Progenitor cell of endocrine pancreas (in vitro differentiated cells): ENCODE measurements around the gene CCDC106. TPM values are rescaled to one million over a fixed set of nuclear protein-coding genes. Genes with fewer than 3 reads are reported as not detected.

Experiments
- DNase-seq: peaks from one replicate; pipeline ENCODE4 v3.0.0; 2021; ENCODE audit warnings: low spot score; ENCODE audit not compliant: unreplicated experiment
- H3K27ac Mint-ChIP-seq: 2 replicates; pipeline ENCODE4 v1.8.0; 2021; ENCODE audit warnings: mild to moderate bottlenecking, moderate library complexity, mixed read lengths
- H3K27me3 Mint-ChIP-seq: 2 replicates; pipeline ENCODE4 v1.8.0; 2021; ENCODE audit warnings: mixed read lengths
- H3K36me3 Mint-ChIP-seq: 2 replicates; pipeline ENCODE4 v1.8.0; 2022; ENCODE audit warnings: mixed read lengths; ENCODE audit not compliant: insufficient read depth
- H3K4me1 Mint-ChIP-seq: 2 replicates; pipeline ENCODE4 v1.8.0; 2021; ENCODE audit warnings: low read depth, mixed read lengths
- H3K4me3 Mint-ChIP-seq: 2 replicates; pipeline ENCODE4 v1.8.0; 2021; ENCODE audit warnings: low read depth, mild to moderate bottlenecking, moderate library complexity, mixed read lengths
- H3K9me3 Mint-ChIP-seq: 2 replicates; pipeline ENCODE4 v1.8.0; 2021; ENCODE audit warnings: low read depth, mixed read lengths
- CTCF ChIP-seq: fragments of 200-600 bp; sonication (generic); IDR thresholded peaks from one replicate; pipeline ENCODE4 v1.5.0; 2021; ENCODE audit warnings: antibody characterized with exemption, mild to moderate bottlenecking; ENCODE audit not compliant: unreplicated experiment
- total RNA-seq: library from RNA; stranded (reverse); gene quantifications from 2 replicates; pipeline ENCODE4 v1.2.1, GENCODE V29; 2021

Gene CCDC106
- total RNA-seq, 1 donor from 2014 or later, result 23.9 TPM

DNA sequence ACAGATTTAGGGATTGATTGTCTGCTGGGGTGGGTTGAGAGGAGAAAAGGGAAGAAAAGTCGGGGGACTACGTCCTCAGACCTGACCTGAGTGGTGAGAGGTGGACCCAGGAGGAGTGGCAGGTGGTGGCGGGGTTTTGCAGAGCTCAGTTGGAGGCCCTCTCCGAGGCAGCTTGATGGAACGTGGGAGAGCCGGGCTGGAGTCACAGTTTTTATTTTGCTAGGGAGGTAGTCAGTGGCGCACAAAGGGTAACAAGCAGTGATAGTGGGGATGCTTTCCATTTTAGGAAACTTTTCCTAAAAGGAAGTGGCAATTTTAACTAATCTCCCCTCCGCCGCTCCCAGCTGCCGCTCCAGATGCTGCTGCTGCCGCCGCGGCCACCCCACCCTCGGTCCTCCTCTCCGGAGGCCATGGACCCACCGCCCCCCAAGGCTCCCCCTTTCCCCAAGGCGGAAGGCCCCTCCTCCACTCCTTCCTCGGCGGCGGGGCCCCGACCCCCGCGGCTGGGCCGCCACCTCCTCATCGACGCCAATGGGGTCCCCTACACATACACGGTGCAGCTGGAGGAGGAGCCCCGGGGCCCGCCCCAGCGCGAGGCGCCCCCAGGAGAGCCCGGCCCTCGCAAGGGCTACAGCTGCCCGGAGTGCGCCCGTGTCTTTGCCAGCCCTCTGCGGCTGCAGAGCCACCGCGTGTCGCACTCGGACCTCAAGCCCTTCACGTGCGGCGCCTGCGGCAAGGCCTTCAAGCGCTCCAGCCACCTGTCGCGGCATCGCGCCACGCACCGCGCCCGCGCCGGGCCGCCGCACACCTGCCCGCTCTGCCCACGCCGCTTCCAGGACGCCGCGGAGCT, 5.6 kb upstream of the CCDC106 start:
- Mint-ChIP-seq H3K27me3 (no peaks in the 10 kb centered on the region), H3K4me1 (peaks cover 29% of the 10 kb centered on the region), H3K27ac (peak overlapping the region; percentile 93), H3K4me3 (peak overlapping the region; percentile 88), H3K9me3 (no peaks in the 10 kb centered on the region), H3K36me3 (peaks cover 6% of the 10 kb centered on the region)
- TF ChIP-seq CTCF, result no peak
- no peak for DNase-seq

- DNase-seq, result peak; percentile 39
- Mint-ChIP-seq H3K36me3 (peaks cover 5% of the 10 kb centered on the region), H3K4me3 (peak within 1 kb of the TSS; percentile 85)
Observed at GRCh38 chr19:55643003-55643886, 4.8 kb upstream of the CCDC106 start, which contains the start of gene ZNF581. TSS of gene ZNF581 (plus strand) at chr19:55643649. CDS start at chr19:55644572, 923 bp downstream.

DNA sequence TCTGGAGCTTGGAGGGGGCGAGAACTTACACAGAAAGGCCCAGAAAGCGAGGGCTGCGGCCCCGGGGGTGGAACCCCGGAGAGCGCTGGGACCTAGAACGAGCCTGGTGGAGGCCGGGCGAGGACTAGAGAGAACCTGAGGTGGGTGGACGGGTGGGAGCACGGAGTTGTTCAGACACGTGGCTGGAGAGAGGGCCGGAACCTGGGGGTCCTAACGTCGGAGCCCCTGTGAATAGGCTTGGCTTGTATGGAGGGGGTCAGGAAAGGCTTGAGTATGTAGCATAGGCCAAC, 4.2 kb upstream of the CCDC106 start:
- peak overlapping the region; percentile 96 for H3K27ac Mint-ChIP-seq
- peaks cover 31% of the 10 kb centered on the region for H3K4me1 Mint-ChIP-seq
- TF ChIP-seq CTCF, result no peak
- H3K36me3 Mint-ChIP-seq, result peaks cover 5% of the 10 kb centered on the region
- no peaks in the 10 kb centered on the region for H3K9me3 Mint-ChIP-seq
- no peak for DNase-seq
- peak overlapping the region; percentile 85 for H3K4me3 Mint-ChIP-seq
- H3K27me3 Mint-ChIP-seq, result no peaks in the 10 kb centered on the region

More at GRCh38 chr19:55643003-55643886, 4.8 kb upstream of the CCDC106 start, which contains the start of gene ZNF581:
- no peaks in the 10 kb centered on the region for H3K27me3 Mint-ChIP-seq
- TF ChIP-seq CTCF, result no peak
- no peaks in the 10 kb centered on the region for H3K9me3 Mint-ChIP-seq
- peaks cover 30% of the 10 kb centered on the region for H3K4me1 Mint-ChIP-seq
- peak within 1 kb of the TSS; percentile 96 for H3K27ac Mint-ChIP-seq

DNA sequence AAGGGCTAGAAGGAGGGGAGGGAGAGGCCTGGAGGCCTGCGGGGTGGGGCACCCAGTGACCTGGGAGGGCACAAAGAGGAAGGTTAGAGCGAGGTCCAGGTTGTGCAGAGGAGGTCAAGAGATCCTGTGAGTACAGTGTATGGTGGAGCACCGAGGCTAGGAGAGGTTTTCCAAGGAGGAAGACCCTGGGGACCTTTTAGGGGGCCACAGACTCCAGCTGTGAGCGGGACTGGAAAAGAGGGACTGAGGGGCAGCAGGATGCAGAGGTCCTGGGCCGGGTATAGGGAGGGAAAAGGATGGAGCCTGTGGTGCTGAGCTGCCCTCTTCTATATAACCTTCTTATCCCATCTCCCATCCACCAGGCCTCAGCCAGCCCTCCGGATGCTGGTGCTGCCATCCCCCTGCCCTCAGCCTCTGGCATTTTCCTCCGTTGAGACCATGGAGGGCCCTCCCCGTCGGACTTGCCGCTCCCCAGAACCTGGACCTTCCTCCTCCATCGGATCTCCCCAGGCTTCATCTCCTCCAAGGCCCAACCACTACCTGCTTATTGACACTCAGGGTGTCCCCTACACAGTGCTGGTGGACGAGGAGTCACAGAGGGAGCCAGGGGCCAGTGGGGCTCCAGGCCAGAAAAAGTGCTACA, 3.7 kb upstream of the CCDC106 start:
- H3K9me3 Mint-ChIP-seq, result no peaks in the 10 kb centered on the region
- no peaks in the 10 kb centered on the region for H3K27me3 Mint-ChIP-seq
- peaks cover 3% of the 10 kb centered on the region for H3K36me3 Mint-ChIP-seq
- DNase-seq, result no peak
- peak overlapping the region; percentile 96 for H3K27ac Mint-ChIP-seq
- no peak for TF ChIP-seq CTCF
- H3K4me1 Mint-ChIP-seq, result peaks cover 32% of the 10 kb centered on the region
- peak overlapping the region; percentile 85 for H3K4me3 Mint-ChIP-seq
